Right cardiac atrium (tissue), 5 donors: ENCODE data around the gene RASSF5. TPM values are rescaled to one million over a fixed set of nuclear protein-coding genes. Genes with fewer than 3 reads are reported as not detected.
A peak's percentile ranks its signal among the peaks of the same experiment; 100 is the strongest.

Experiments used
- ATAC-seq, 2 donors: fragments of 200-7000 bp; cut with Tn5 transposase; one replicate each; pipeline versions ENCODE4 v1.8.0 to v1.9.1; 2020; ENCODE audit warnings: moderate library complexity in 2 of 2, mild to moderate bottlenecking in 1 of 2
- DNase-seq, 3 donors: peaks; one replicate each; pipeline ENCODE4 v3.0.0-alpha.2; 2020
- H3K27ac ChIP-seq: one replicate; pipeline ENCODE4 v1.5.1; 2013; ENCODE audit warnings: mild to moderate bottlenecking, low read length, control low read depth, moderate library complexity
- H3K27me3 ChIP-seq: one replicate; pipeline ENCODE4 v1.6.1; 2013; ENCODE audit not compliant: control insufficient read depth, insufficient read depth
- H3K4me1 ChIP-seq: one replicate; pipeline ENCODE4 v1.6.1; 2013; ENCODE audit warnings: low read length; ENCODE audit not compliant: control insufficient read depth, insufficient read depth
- H3K4me3 ChIP-seq: one replicate; pipeline ENCODE4 v1.5.1; 2013; ENCODE audit warnings: low read length, control low read depth
- H3K9me3 ChIP-seq: one replicate; pipeline ENCODE4 v1.6.1; 2013; ENCODE audit warnings: low read length; ENCODE audit not compliant: control insufficient read depth
- WGBS: extraction: QIAGEN DNeasy Blood & Tissue Kit; methylation state at CpG from one replicate; pipeline ENCODE4 v1.1.7; 2013; 5-methylcytosine and 5-hydroxymethylcytosine counted together
- intact Hi-C, 4 donors: fragments of 100-400 bp; cut with DNase I; formaldehyde crosslinking; loops; one replicate each; pipeline versions ENCODE4 v1.11.0 to v1.14.0; 2022 to 2023
- polyA plus RNA-seq: library from polyadenylated mRNA; stranded (reverse); fragments of 200-250 nt; gene quantifications from one replicate; pipeline ENCODE4 v1.2.3, GENCODE V29; 2013
- total RNA-seq, 4 donors: library from RNA; stranded (reverse); fragmentation: NEBNext Ultra II Directional; extraction: Animal tissue kit (Norgen Biotek cat#: 25700); gene quantifications; one replicate each; pipeline ENCODE4 v1.2.1, GENCODE V29; 2021
- donor health status: healthy with polysubstance abuse.
- donor health status: DM: no; HTN: yes; CAD: no.
- donor health status: DM: no; HTN: no; CAD: no.
- donor health status: DM: no; HTN: yes; CAD: no; lungs with severe emphysema.
- donor health status: DM: yes; HTN: yes; CAD: no.

Gene RASSF5
- total and polyA plus RNA-seq, 5 donors: 9.3 to 29.0 (median 19.8) TPM

GRCh38 chr1:206550446-206550845, 43.1 kb downstream of the RASSF5 start:
- Histone ChIP-seq H3K4me3 (no peak overlapping the region), H3K27me3 (no peaks in the 10 kb centered on the region), H3K27ac (no peak overlapping the region), H3K9me3 (no peaks in the 10 kb centered on the region), H3K4me1 (peaks cover 4% of the 10 kb centered on the region)
- ATAC-seq: no peak
- intact Hi-C loops: no loop called here
- 81% methylated on average over 2 of the region's 2 CpGs for WGBS
- no peak for DNase-seq

GRCh38 chr1:206551296-206551985, 44.1 kb downstream of the RASSF5 start:
- Histone ChIP-seq H3K27me3 (no peaks in the 10 kb centered on the region), H3K9me3 (no peaks in the 10 kb centered on the region), H3K27ac (no peak overlapping the region), H3K4me1 (peaks cover 4% of the 10 kb centered on the region), H3K4me3 (no peak overlapping the region)
- WGBS: 56% methylated on average over 9 of the region's 9 CpGs
- DNase-seq: peak in 2 of 3 donors; percentile 23 to 69
- ATAC-seq: peak; percentile 39 to 54
- intact Hi-C loops: no loop called here

GRCh38 chr1:206551986-206552326, 44.6 kb downstream of the RASSF5 start:
- no peak overlapping the region for H3K27ac ChIP-seq
- intact Hi-C loops: no loop called here
- no peak overlapping the region for H3K4me3 ChIP-seq
- ATAC-seq (no peak), DNase-seq (no peak)
- whole genome bisulfite sequencing: 88% methylated on average over 3 of the region's 3 CpGs
- H3K9me3 ChIP-seq: no peaks in the 10 kb centered on the region
- H3K4me1 ChIP-seq: peaks cover 4% of the 10 kb centered on the region
- no peaks in the 10 kb centered on the region for H3K27me3 ChIP-seq

- Histone ChIP-seq H3K4me1 (peaks cover 4% of the 10 kb centered on the region), H3K27me3 (no peaks in the 10 kb centered on the region), H3K27ac (peak overlapping the region; percentile 23), H3K9me3 (no peaks in the 10 kb centered on the region), H3K4me3 (no peak overlapping the region)
- 62% methylated on average over 3 of the region's 3 CpGs for WGBS
- no peak for DNase-seq
- intact Hi-C loops: no loop called here
- ATAC-seq: no peak
These were observed 46.9 kb downstream of the RASSF5 start for GRCh38 chr1:206554211-206554610.

- no peaks in the 10 kb centered on the region for H3K9me3 ChIP-seq
- H3K27ac ChIP-seq: peak overlapping the region; percentile 23
- DNase-seq (no peak), ATAC-seq (no peak)
- intact Hi-C loops: no loop called here
- H3K4me3 ChIP-seq: no peak overlapping the region
- H3K27me3 ChIP-seq: no peaks in the 10 kb centered on the region
- H3K4me1 ChIP-seq: peaks cover 6% of the 10 kb centered on the region
- 68% methylated on average over 1 of the region's 1 CpG for WGBS
These were observed 47.6 kb downstream of the RASSF5 start for GRCh38 chr1:206554701-206555472.

- no peaks in the 10 kb centered on the region for H3K9me3 ChIP-seq
- peaks cover 12% of the 10 kb centered on the region for H3K4me1 ChIP-seq
- no peaks in the 10 kb centered on the region for H3K27me3 ChIP-seq
- peak; percentile 60 to 89 (median 86) for DNase-seq
- ATAC-seq: peak; percentile 45 to 65
- H3K27ac ChIP-seq: peak overlapping the region; percentile 94
- H3K4me3 ChIP-seq: no peak overlapping the region
- 28% methylated on average over 10 of the region's 10 CpGs for WGBS
- intact Hi-C loops: no loop called here
These were observed 48.2 kb downstream of the RASSF5 start for GRCh38 chr1:206555473-206555935.

- DNase-seq (no peak), ATAC-seq (no peak)
- intact Hi-C loops: no loop called here
- peak overlapping the region; percentile 94 for H3K27ac ChIP-seq
- H3K9me3 ChIP-seq: no peaks in the 10 kb centered on the region
- H3K4me1 ChIP-seq: peaks cover 13% of the 10 kb centered on the region
- H3K4me3 ChIP-seq: no peak overlapping the region
- 66% methylated on average over 7 of the region's 7 CpGs for WGBS
- no peaks in the 10 kb centered on the region for H3K27me3 ChIP-seq
These were observed 48.9 kb downstream of the RASSF5 start for GRCh38 chr1:206556047-206556749.

- Histone ChIP-seq H3K27ac (peak overlapping the region; percentile 73), H3K4me3 (peak overlapping the region; percentile 75), H3K4me1 (peaks cover 11% of the 10 kb centered on the region), H3K9me3 (no peaks in the 10 kb centered on the region), H3K27me3 (no peaks in the 10 kb centered on the region)
- DNase-seq (peak; percentile 77 to 94 (median 93)), ATAC-seq (peak; percentile 79 to 84)
- intact Hi-C loops: no loop called here
- WGBS: 1% methylated on average over 67 of the region's 67 CpGs
These were observed 49.7 kb downstream of the RASSF5 start for GRCh38 chr1:206556750-206557635.

GRCh38 chr1:206557636-206558473, 50.5 kb downstream of the RASSF5 start:
- ATAC-seq (no peak), DNase-seq (no peak)
- Histone ChIP-seq H3K27ac (peak overlapping the region; percentile 73), H3K4me3 (peak overlapping the region; percentile 75), H3K4me1 (peaks cover 11% of the 10 kb centered on the region), H3K27me3 (no peaks in the 10 kb centered on the region), H3K9me3 (no peaks in the 10 kb centered on the region)
- 53% methylated on average over 14 of the region's 14 CpGs for WGBS
- intact Hi-C loops: no loop called here
